Esophagus squamous epithelium (tissue), 5 donors: ENCODE data around the gene PAK4. TPM values are rescaled to one million over a fixed set of nuclear protein-coding genes. Genes with fewer than 3 reads are reported as not detected.

Experiments
- DNase-seq: peaks from one replicate; lab custom pipeline; 2025; lab: John Stamatoyannopoulos, UW
- H3K27ac ChIP-seq, 4 donors: fragments of 200-600 bp; sonication (generic); one replicate each; pipeline ENCODE4 v1.5.1; 2016 to 2019; ENCODE audit warnings: mild to moderate bottlenecking in 1 of 4
- H3K27me3 ChIP-seq, 4 donors: fragments of 200-600 bp; sonication (generic); 1 replicate in 3 of 4; 2 replicates in 1 of 4; pipeline versions ENCODE4 v1.5.1 to v1.6.0; 2017 to 2021; ENCODE audit warnings: antibody characterized with exemption in 1 of 4
- H3K36me3 ChIP-seq, 3 donors: fragments of 200-600 bp; sonication (generic); one replicate each; pipeline ENCODE4 v1.5.1; 2016 to 2019
- H3K4me1 ChIP-seq, 3 donors: fragments of 200-600 bp; sonication (generic); one replicate each; pipeline ENCODE4 v1.5.1; 2017 to 2019
- H3K4me3 ChIP-seq, 4 donors: fragments of 200-600 bp; sonication (generic); 1 replicate in 3 of 4; 2 replicates in 1 of 4; pipeline ENCODE4 v1.5.1; 2016 to 2019; ENCODE audit warnings: mild to moderate bottlenecking in 2 of 4, moderate library complexity in 1 of 4
- H3K9me3 ChIP-seq, 3 donors: fragments of 200-600 bp; sonication (generic); one replicate each; pipeline ENCODE4 v1.5.1; 2016 to 2019
- CTCF ChIP-seq, 6 experiments: fragments of 450-650 bp in 4 of 6; fragments of 200-600 bp in 2 of 6; sonication (generic) in 2 of 6; IDR thresholded peaks; one replicate each; pipeline ENCODE4 v1.5.1; 2016 to 2019; ENCODE audit warnings: antibody characterized with exemption in 6 of 6, mild to moderate bottlenecking in 4 of 6, moderate library complexity in 4 of 6
- POLR2A ChIP-seq, 4 donors: fragments of 450-650 bp; IDR thresholded peaks; one replicate each; pipeline ENCODE4 v1.6.1; 2017; ENCODE audit warnings: antibody characterized with exemption in 4 of 4, mild to moderate bottlenecking in 4 of 4, moderate library complexity in 3 of 4
- WGBS, 2 donors: methylation state at CpG; one replicate each; pipeline ENCODE4 v1.1.5; 2018; 5-methylcytosine and 5-hydroxymethylcytosine counted together
- intact Hi-C: fragments of 100-400 bp; cut with DNase I; formaldehyde crosslinking; loops from one replicate; pipeline ENCODE4 v1.15.0; 2022
- total RNA-seq, 4 donors: library from RNA; depleted of rRNA; stranded (reverse); fragments of >200 nt; gene quantifications; one replicate each; pipeline ENCODE4 v1.1.0, GENCODE V29; 2016
- donor health status: DM: yes; HTN: yes; CAD: no.

Gene PAK4
- total RNA-seq, 4 donors from 2014 or later = 12.2 to 40.1 (median 18.3) TPM

GRCh38 chr19:39144290-39145071, 18.9 kb downstream of the PAK4 start:
- intact Hi-C loops = no loop called here

GRCh38 chr19:39145180-39145953, 19.8 kb downstream of the PAK4 start:
- Histone ChIP-seq H3K4me3 (peak overlapping the region in 2 of 4 donors; percentile 4 to 14), H3K27ac (peak overlapping the region; percentile 52 to 85 (median 82)), H3K27me3 (no peaks in the 10 kb centered on the region), H3K36me3 (peaks cover 0 to 9% (median 0%) of the 10 kb centered on the region in 3 donors), H3K4me1 (peaks cover 18 to 46% (median 22%) of the 10 kb centered on the region in 3 donors), H3K9me3 (no peaks in the 10 kb centered on the region)
- 33 to 64% methylated on average over 9 of the region's 26 CpGs for WGBS, 2 donors
- no peak for DNase-seq
- intact Hi-C loops = no loop called here
- TF ChIP-seq POLR2A (IDR thresholded peaks at IDR 0.05) (no peak), CTCF (IDR thresholded peaks at IDR 0.05) (peak in 1 of 6 experiments; percentile 9)

More at GRCh38 chr19:39144290-39145071, 18.9 kb downstream of the PAK4 start:
- H3K27ac ChIP-seq = peak overlapping the region; percentile 18 to 85 (median 82)
- peaks cover 0 to 8% (median 0%) of the 10 kb centered on the region in 3 donors for H3K36me3 ChIP-seq
- WGBS, 2 donors = 39 to 53% methylated on average over 11 to 12 of the region's 14 CpGs
- H3K4me3 ChIP-seq = peak overlapping the region in 1 of 4 donors; percentile 14
- no peaks in the 10 kb centered on the region for H3K27me3 ChIP-seq
- H3K4me1 ChIP-seq = peaks cover 22 to 55% (median 22%) of the 10 kb centered on the region in 3 donors
- no peak for DNase-seq
- no peak for TF ChIP-seq CTCF (IDR thresholded peaks at IDR 0.05)
- no peak for TF ChIP-seq POLR2A (IDR thresholded peaks at IDR 0.05)
- H3K9me3 ChIP-seq = no peaks in the 10 kb centered on the region

GRCh38 chr19:39146091-39146490, 20.5 kb downstream of the PAK4 start:
- TF ChIP-seq POLR2A (IDR thresholded peaks at IDR 0.05) = no peak
- no peak for TF ChIP-seq CTCF (IDR thresholded peaks at IDR 0.05)
- H3K4me3 ChIP-seq = no peak overlapping the region
- 100% methylated on average over 1 of the region's 1 CpG for WGBS, 2 donors
- H3K9me3 ChIP-seq = no peaks in the 10 kb centered on the region
- peaks cover 0 to 9% (median 0%) of the 10 kb centered on the region in 3 donors for H3K36me3 ChIP-seq
- H3K27me3 ChIP-seq = no peaks in the 10 kb centered on the region
- no peak for DNase-seq
- intact Hi-C loops = no loop called here
- H3K27ac ChIP-seq = peak overlapping the region in 3 of 4 donors; percentile 81 to 85 (median 83)
- H3K4me1 ChIP-seq = peaks cover 18 to 46% (median 22%) of the 10 kb centered on the region in 3 donors

GRCh38 chr19:39146686-39147450, 21.3 kb downstream of the PAK4 start:
- Histone ChIP-seq H3K4me1 (peaks cover 18 to 51% (median 22%) of the 10 kb centered on the region in 3 donors), H3K9me3 (no peaks in the 10 kb centered on the region), H3K4me3 (no peak overlapping the region), H3K36me3 (peaks cover 0 to 9% (median 0%) of the 10 kb centered on the region in 3 donors), H3K27me3 (no peaks in the 10 kb centered on the region), H3K27ac (peak overlapping the region in 1 of 4 donors; percentile 85)
- TF ChIP-seq CTCF (IDR thresholded peaks at IDR 0.05) = no peak
- no peak for TF ChIP-seq POLR2A (IDR thresholded peaks at IDR 0.05)
- intact Hi-C loops = no loop called here
- 76 to 81% methylated on average over 7 of the region's 7 CpGs for WGBS, 2 donors
- no peak for DNase-seq
